H1 (cell line): ENCODE measurements around the gene GTF2IRD1. TPM values are rescaled to one million over a fixed set of nuclear protein-coding genes. Genes with fewer than 3 reads are reported as not detected.

Experiments
- CTCF ChIP-seq, 3 experiments: IDR thresholded peaks; 1 replicate in 2 of 3; 2 replicates in 1 of 3; pipeline versions ENCODE4 v1.5.1 to v1.6.1; 2011; ENCODE audit warnings: low read length in 3 of 3, mild to moderate bottlenecking in 3 of 3, inconsistent platforms in 2 of 3, low read depth in 1 of 3, moderate library complexity in 1 of 3; ENCODE audit not compliant: insufficient read depth in 1 of 3; ENCODE audit errors: control extremely low read depth in 1 of 3
- SP1 ChIP-seq: IDR thresholded peaks from 2 replicates; pipeline ENCODE4 v1.6.1; 2011; ENCODE audit warnings: low read depth, low read length
- polyA plus RNA-seq, 7 experiments: library from polyadenylated mRNA; depleted of rRNA in 3 of 7; stranded (reverse) in 5 of 7; unstranded in 2 of 7; fragments of >200 nt in 5 of 7; fragments of 200-250 nt in 2 of 7; gene quantifications; 1 replicate in 5 of 7; 2 replicates in 1 of 7; 4 replicates in 1 of 7; pipeline versions ENCODE4 v1.2.1 to v1.2.3, GENCODE V29; 2011 to 2013; ENCODE audit warnings: missing spikeins in 2 of 7, mixed read lengths in 2 of 7
- total RNA-seq: library from RNA; stranded (reverse); fragmentation: NEBNext Ultra II Directional; extraction: Animal tissue kit (Norgen Biotek cat#: 25700); gene quantifications from 2 replicates; pipeline ENCODE4 v1.2.1, GENCODE V29; 2021

GTF2IRD1 gene
- total and polyA plus RNA-seq, 2 of the 8 experiments (the other 6 are each of a cell fraction or from before 2014, with no cell fraction given): 27.4 to 45.4 TPM

- TF ChIP-seq SP1: peak; percentile 92
- TF ChIP-seq CTCF (IDR thresholded peaks at IDR 0.05; ENCODE audit: control extremely low read depth in 1 of 3, insufficient read depth in 1 of 3, low read depth in 1 of 3, low read length in 3 of 3): no peak
Observed at GRCh38 chr7:74627661-74628411, 174.1 kb downstream of the GTF2IRD1 start (continued).
